K562 (cell line): ENCODE data around the gene IFT81. TPM values are rescaled to one million over a fixed set of nuclear protein-coding genes. Genes with fewer than 3 reads are reported as not detected.

Source experiments
- CHAMP1 ChIP-seq: fragments of 450-650 bp; IDR thresholded peaks from 2 replicates; pipeline ENCODE4 v1.6.1; 2016; ENCODE audit warnings: mild to moderate bottlenecking
- EGR1 ChIP-seq: fragments of 450-650 bp; conservative IDR thresholded peaks from 2 replicates; pipeline ENCODE4 v1.6.1; 2017; ENCODE audit warnings: mild to moderate bottlenecking
- FOXA1 ChIP-seq: fragments of 450-650 bp; IDR thresholded peaks from 2 replicates; pipeline ENCODE4 v1.6.1; 2016; ENCODE audit warnings: mild to moderate bottlenecking, borderline replicate concordance
- NRF1 ChIP-seq, 2 experiments: fragments of 450-650 bp; IDR thresholded peaks in 1 of 2; conservative IDR thresholded peaks in 1 of 2; 2 replicates each; pipeline ENCODE4 v1.6.1; 2014; ENCODE audit warnings: mild to moderate bottlenecking in 2 of 2
- PYGO2 ChIP-seq: fragments of 450-650 bp; IDR thresholded peaks from 2 replicates; pipeline ENCODE4 v1.6.1; 2016; ENCODE audit warnings: mild to moderate bottlenecking, missing genetic modification characterization, moderate library complexity, missing compliant biosample characterization
- RBBP5 ChIP-seq: fragments of 200-600 bp; sonication (generic); IDR thresholded peaks from 2 replicates; pipeline ENCODE4 v1.6.1; 2012; ENCODE audit warnings: borderline replicate concordance, mild to moderate bottlenecking, low read length, control low read depth, inconsistent platforms; ENCODE audit not compliant: insufficient read depth, poor library complexity, severe bottlenecking
- TEAD4 ChIP-seq, 2 experiments: sonication (generic) in 1 of 2; formaldehyde crosslinking in 1 of 2; IDR thresholded peaks; 2 replicates each; pipeline versions ENCODE4 v1.6.1 to v1.8.0; 2012 to 2022; ENCODE audit warnings: borderline replicate concordance in 1 of 2, inconsistent platforms in 1 of 2, low read length in 1 of 2, mild to moderate bottlenecking in 1 of 2, missing genetic modification reagents in 1 of 2
- ZNF140 ChIP-seq: fragments of 250-450 bp; sonication (Bioruptor Pico); IDR thresholded peaks from 2 replicates; pipeline ENCODE4 v1.8.0; 2021; ENCODE audit warnings: moderate library complexity, mild to moderate bottlenecking, inconsistent platforms
- ZNF511 ChIP-seq: sonication (generic); formaldehyde crosslinking; IDR thresholded peaks from 2 replicates; pipeline ENCODE4 v1.8.0; 2022; ENCODE audit warnings: mild to moderate bottlenecking, missing genetic modification reagents
- ZNF695 ChIP-seq: fragments of 450-650 bp; formaldehyde crosslinking; IDR thresholded peaks from 2 replicates; pipeline ENCODE4 v1.4.0; 2020; ENCODE audit warnings: mild to moderate bottlenecking, moderate library complexity
- ZNF75A ChIP-seq: fragments of 450-650 bp; formaldehyde crosslinking; IDR thresholded peaks from 2 replicates; pipeline ENCODE4 v1.4.0; 2020; ENCODE audit warnings: mild to moderate bottlenecking
- polyA plus RNA-seq, 8 experiments: library from polyadenylated mRNA; depleted of rRNA in 4 of 8; stranded (reverse) in 5 of 8; unstranded in 3 of 8; fragments of >200 nt; fragmentation: Nextera tagmentation in 2 of 8; fragmentation: Illumina TruSeq in 1 of 8; extraction: Ambion mirVana in 2 of 8; extraction: Trizol in 1 of 8; gene quantifications; 2 replicates each; pipeline versions ENCODE4 v1.2.1 to v1.2.3, GENCODE V29; 2011 to 2014; ENCODE audit warnings: inconsistent platforms in 1 of 8, missing spikeins in 1 of 8
- total RNA-seq, 7 experiments: library from RNA; depleted of rRNA in 6 of 7; stranded (reverse); fragments of >200 nt in 6 of 7; fragmentation: Illumina TruSeq in 2 of 7; extraction: Trizol in 2 of 7; gene quantifications; 2 replicates each; pipeline versions ENCODE4 v1.2.1 to v1.2.3, GENCODE V29; 2011 to 2021; ENCODE audit warnings: low replicate concordance in 1 of 7
- TF ChIP-seq, protein P1 (sequence below): sonication (generic); formaldehyde crosslinking; IDR thresholded peaks from 2 replicates; pipeline ENCODE4 v1.8.0; 2023; ENCODE audit warnings: missing genetic modification reagents, mild to moderate bottlenecking, borderline replicate concordance
- TF ChIP-seq, protein P2 (sequence below): fragments of 250-450 bp; sonication (Bioruptor Pico); IDR thresholded peaks from 2 replicates; pipeline ENCODE4 v1.5.0; 2021

IFT81 gene
- total and polyA plus RNA-seq, 9 of the 15 experiments (the other 6 are each of a cell fraction or from before 2014, with no cell fraction given): 2.8 to 11.9 (median 7.9) TPM

DNA sequence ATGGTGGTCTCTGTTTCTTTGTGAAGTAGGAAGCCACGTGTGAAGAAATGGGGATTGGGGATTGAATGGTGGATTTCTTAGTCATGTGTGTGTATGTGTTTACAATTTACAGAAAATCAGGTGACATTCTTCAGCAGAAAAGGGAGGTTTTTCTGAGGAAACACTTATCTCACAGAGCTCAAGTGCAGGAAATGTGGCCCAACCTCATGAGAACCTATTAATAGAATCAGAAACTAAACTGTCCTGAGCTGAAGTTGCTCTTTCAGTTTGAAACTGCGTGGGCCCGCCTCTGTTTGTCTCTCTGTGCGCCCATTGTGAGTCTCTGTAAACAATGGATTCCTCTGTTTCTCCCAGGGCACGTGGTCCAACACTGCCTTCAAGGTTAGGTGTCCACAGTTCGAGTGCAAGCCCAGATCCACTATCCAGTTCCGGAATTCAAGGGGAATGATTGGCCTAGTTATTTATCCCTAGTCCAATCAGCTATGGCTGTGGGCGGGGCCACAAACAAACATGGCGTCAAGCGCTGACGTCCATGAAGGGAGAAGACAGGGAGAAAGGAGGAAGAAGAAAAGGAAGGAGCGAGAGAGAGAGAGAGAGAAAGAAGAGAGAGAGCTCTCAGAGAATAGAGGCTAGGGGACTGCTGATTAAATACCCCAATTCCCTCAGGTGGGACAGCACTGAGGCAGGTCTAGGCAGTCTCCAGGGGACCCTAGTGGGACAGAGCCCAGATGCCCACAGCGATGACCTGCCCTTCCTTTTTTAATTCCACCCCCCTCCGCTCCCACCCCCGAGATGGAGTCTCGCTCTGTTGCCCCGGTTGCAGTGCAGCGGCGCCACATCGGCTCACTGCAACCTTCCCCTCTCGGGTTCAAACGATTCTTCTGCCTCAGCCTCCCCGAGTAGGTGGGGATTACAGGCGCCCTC, 44.4 kb upstream of the IFT81 start (continued):
- TF ChIP-seq, protein P1, sequence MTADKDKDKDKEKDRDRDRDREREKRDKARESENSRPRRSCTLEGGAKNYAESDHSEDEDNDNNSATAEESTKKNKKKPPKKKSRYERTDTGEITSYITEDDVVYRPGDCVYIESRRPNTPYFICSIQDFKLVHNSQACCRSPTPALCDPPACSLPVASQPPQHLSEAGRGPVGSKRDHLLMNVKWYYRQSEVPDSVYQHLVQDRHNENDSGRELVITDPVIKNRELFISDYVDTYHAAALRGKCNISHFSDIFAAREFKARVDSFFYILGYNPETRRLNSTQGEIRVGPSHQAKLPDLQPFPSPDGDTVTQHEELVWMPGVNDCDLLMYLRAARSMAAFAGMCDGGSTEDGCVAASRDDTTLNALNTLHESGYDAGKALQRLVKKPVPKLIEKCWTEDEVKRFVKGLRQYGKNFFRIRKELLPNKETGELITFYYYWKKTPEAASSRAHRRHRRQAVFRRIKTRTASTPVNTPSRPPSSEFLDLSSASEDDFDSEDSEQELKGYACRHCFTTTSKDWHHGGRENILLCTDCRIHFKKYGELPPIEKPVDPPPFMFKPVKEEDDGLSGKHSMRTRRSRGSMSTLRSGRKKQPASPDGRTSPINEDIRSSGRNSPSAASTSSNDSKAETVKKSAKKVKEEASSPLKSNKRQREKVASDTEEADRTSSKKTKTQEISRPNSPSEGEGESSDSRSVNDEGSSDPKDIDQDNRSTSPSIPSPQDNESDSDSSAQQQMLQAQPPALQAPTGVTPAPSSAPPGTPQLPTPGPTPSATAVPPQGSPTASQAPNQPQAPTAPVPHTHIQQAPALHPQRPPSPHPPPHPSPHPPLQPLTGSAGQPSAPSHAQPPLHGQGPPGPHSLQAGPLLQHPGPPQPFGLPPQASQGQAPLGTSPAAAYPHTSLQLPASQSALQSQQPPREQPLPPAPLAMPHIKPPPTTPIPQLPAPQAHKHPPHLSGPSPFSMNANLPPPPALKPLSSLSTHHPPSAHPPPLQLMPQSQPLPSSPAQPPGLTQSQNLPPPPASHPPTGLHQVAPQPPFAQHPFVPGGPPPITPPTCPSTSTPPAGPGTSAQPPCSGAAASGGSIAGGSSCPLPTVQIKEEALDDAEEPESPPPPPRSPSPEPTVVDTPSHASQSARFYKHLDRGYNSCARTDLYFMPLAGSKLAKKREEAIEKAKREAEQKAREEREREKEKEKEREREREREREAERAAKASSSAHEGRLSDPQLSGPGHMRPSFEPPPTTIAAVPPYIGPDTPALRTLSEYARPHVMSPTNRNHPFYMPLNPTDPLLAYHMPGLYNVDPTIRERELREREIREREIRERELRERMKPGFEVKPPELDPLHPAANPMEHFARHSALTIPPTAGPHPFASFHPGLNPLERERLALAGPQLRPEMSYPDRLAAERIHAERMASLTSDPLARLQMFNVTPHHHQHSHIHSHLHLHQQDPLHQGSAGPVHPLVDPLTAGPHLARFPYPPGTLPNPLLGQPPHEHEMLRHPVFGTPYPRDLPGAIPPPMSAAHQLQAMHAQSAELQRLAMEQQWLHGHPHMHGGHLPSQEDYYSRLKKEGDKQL (CRISPR knock-in tag): peak; percentile 87
- TF ChIP-seq ZNF75A (CRISPR knock-in tag) (no peak), RBBP5 (no peak), ZNF511 (CRISPR knock-in tag) (no peak; the same call in 1 of the 2 replicates), EGR1 (peak; percentile 68), FOXA1 (no peak), ZNF695 (no peak), CHAMP1 (0 out of 2 replicates have a peak, but pooled peaks have one; percentile 14), PYGO2 (tag) (no peak; the same call in 1 of the 2 replicates), TEAD4 (IDR thresholded peaks at IDR 0.05; ENCODE audit: low read length) (peak; percentile 49; the same call in 1 of the 2 replicates), TEAD4 (CRISPR knock-in tag; IDR thresholded peaks at IDR 0.05; ENCODE audit: borderline replicate concordance) (no peak), ZNF140 (CRISPR knock-in tag) (no peak), NRF1 (conservative IDR thresholded peaks at IDR 0.05 in 1 of 2, IDR thresholded peaks at IDR 0.05 in 1 of 2) (peak; percentile 84 to 85)
- TF ChIP-seq, protein P2, sequence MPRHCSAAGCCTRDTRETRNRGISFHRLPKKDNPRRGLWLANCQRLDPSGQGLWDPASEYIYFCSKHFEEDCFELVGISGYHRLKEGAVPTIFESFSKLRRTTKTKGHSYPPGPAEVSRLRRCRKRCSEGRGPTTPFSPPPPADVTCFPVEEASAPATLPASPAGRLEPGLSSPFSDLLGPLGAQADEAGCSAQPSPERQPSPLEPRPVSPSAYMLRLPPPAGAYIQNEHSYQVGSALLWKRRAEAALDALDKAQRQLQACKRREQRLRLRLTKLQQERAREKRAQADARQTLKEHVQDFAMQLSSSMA (CRISPR knock-in tag): no peak
